ENCODE data around the gene ETF1. TPM values are rescaled to one million over a fixed set of nuclear protein-coding genes. Genes with fewer than 3 reads are reported as not detected.
A peak's percentile ranks its signal among the peaks of the same experiment; 100 is the strongest.
"Not testable (repeated sequence)": the region's sequence is repeated elsewhere in the genome, so short reads cannot be mapped to it uniquely, and the experiment has no call there.

The ETF1 gene
- total RNA-seq, 2 donors from 2014 or later: 106 to 111 TPM

DNA sequence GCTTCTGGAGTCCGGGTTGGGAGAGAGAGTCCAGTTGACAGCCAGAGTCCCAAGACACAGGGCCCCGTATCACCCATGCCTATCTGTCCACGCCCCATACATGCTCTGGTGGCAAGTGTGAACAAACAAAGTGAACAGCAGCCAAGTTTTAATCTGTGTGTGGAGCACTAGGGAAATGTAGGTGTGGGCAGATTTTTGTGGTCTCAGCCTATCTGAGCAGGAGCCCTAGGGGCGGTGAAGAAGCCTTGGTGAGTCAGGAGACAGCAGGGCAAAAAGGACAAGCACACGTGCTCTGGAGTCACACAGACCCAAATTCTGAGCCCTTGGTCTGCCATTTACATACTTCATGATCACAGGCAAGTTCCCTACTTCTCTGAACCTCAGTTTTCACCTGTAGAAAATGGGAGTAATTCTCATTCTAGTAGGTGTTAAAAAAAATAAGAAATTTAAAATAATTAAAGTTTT is 54.5 kb downstream of the ETF1 start:
- Mint-ChIP-seq H3K9me3 (no peaks in the 10 kb centered on the region), H3K27ac (no peak overlapping the region), H3K4me3 (no peak overlapping the region), H3K4me1 (ENCODE audit: low read depth) (peaks cover 16% of the 10 kb centered on the region), H3K27me3 (ENCODE audit: low read depth) (peaks cover 22% of the 10 kb centered on the region), H3K36me3 (ENCODE audit: insufficient read depth in 2 of 2) (no peaks in the 10 kb centered on the region)
- DNase-seq (no peak), ATAC-seq (replicated peaks in 1 of 2) (no peak)

DNA sequence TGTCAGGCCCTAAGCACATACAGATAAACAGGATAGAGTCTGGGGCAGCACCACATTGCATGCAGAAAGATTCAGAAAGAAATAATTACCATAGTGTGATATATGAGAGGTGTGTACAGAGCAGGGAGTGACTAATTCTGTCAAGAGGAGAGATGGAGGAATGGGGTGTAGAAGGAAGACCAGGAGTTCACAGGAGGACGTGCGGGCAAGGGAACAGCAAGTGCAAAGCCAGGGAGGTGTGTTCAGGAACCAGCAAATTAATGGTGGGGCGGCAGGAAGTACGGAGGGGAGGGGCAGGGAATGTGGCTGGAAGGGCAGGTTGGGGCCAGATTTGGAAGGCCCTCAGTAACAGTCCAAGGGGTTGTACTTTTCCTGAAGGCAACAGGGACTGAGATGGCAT is 60.4 kb downstream of the ETF1 start:
- no peak overlapping the region for H3K27ac Mint-ChIP-seq
- no peaks in the 10 kb centered on the region for H3K27me3 Mint-ChIP-seq (ENCODE audit: low read depth)
- no peaks in the 10 kb centered on the region for H3K9me3 Mint-ChIP-seq
- ATAC-seq (replicated peaks in 1 of 2): no peak
- H3K36me3 Mint-ChIP-seq (ENCODE audit: insufficient read depth in 2 of 2): no peaks in the 10 kb centered on the region
- no peaks in the 10 kb centered on the region for H3K4me1 Mint-ChIP-seq (ENCODE audit: low read depth)
- DNase-seq: no peak
- H3K4me3 Mint-ChIP-seq: no peak overlapping the region

DNA sequence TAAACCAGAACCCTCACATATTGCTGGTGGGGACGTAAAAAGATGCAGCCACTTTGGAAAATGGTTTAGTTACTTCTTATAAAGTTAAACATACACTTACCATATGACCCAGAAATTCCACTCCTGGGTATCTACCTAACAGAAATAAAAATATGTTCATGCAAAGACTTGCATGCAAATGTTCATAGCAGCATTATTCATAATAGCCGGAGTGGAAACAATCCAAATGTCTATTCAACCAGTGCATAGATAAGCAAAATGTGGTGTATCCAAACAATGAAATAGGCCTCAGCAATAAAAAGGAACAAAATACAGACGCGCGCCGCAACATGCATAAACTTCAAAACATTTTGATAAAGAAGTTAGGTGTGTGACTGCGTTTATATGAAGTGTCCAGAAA is 66.1 kb downstream of the ETF1 start:
- Mint-ChIP-seq H3K4me3 (no peak overlapping the region), H3K27me3 (ENCODE audit: low read depth) (no peaks in the 10 kb centered on the region), H3K27ac (no peak overlapping the region), H3K9me3 (no peaks in the 10 kb centered on the region), H3K36me3 (ENCODE audit: insufficient read depth in 2 of 2) (no peaks in the 10 kb centered on the region), H3K4me1 (ENCODE audit: low read depth) (no peaks in the 10 kb centered on the region)
- DNase-seq (no peak), ATAC-seq (replicated peaks in 1 of 2) (no peak)

DNA sequence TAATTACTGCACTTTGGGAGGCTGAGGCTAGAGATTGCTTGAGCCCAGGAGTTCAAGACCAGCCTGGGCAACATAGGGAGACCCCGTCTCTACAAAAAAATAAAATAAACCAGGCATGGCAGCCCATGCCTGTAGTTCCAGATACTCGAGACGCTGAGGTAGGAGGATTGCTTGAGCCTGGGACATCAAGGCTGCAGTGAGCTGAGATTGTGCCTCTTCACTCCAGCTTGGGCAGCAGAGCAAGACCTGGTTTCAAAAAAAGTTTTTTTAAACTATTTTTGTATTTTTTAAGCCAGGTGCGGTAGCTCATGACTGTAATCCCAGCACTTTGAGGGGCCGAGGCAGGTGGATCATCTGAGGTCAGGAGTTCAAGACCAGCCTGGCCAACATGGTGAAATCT is 69.9 kb downstream of the ETF1 start:
- not testable (repeated sequence) for H3K27me3 Mint-ChIP-seq (ENCODE audit: low read depth); H3K4me1 Mint-ChIP-seq (ENCODE audit: low read depth)

DNA sequence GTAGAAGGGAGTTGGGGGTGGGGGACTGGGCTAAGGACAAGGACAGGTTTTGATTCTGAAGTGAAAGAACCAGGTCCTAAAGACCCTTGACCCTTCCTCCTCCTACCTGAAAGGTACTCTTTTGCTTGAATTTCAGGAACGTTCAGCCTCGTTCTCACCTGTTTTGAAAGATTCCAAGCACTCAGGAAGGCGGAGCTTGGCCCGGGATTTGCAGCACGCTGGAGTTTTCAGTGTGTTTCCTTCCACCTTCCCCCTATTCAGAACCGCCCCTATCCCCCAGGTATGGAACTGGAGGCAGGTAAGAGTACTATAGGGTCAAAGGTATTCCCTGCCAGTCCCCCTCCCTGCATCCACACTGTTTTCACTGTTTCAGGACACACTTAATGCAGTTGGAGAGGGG is 70.7 kb downstream of the ETF1 start:
- H3K27ac Mint-ChIP-seq: no peak overlapping the region
- ATAC-seq (replicated peaks in 1 of 2) (no peak), DNase-seq (no peak)
- H3K4me1 Mint-ChIP-seq (ENCODE audit: low read depth): peaks cover 16% of the 10 kb centered on the region
- no peak overlapping the region for H3K4me3 Mint-ChIP-seq
- no peaks in the 10 kb centered on the region for H3K9me3 Mint-ChIP-seq
- peaks cover 10% of the 10 kb centered on the region in 2 donors for H3K36me3 Mint-ChIP-seq (ENCODE audit: insufficient read depth in 2 of 2)
- no peaks in the 10 kb centered on the region for H3K27me3 Mint-ChIP-seq (ENCODE audit: low read depth)

More for the DNA sequence above, 69.9 kb downstream of the ETF1 start:
- not testable (repeated sequence) for ATAC-seq (replicated peaks in 1 of 2); DNase-seq; H3K36me3 Mint-ChIP-seq (ENCODE audit: insufficient read depth in 2 of 2); H3K4me3 Mint-ChIP-seq; H3K27ac Mint-ChIP-seq; H3K9me3 Mint-ChIP-seq

DNA sequence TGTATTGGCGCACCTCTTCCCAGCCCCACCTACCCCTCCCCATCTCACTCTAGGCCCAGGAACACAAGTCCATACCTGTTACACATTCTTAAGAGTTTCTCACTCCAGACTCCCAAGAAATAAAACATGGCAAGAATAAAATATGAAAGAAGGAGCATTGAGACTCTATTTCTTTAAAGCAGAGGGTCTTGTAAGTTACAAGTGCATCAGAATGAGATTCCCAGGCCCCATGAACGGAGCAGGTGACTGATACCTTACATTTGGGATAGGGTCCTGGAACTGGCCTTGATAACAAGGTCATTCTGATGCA is 72.0 kb downstream of the ETF1 start:
- no peaks in the 10 kb centered on the region for H3K9me3 Mint-ChIP-seq
- DNase-seq (no peak), ATAC-seq (replicated peaks in 1 of 2) (peak in 1 of 2 donors; percentile 1)
- no peak overlapping the region for H3K4me3 Mint-ChIP-seq
- no peak overlapping the region for H3K27ac Mint-ChIP-seq
- peaks cover 25% of the 10 kb centered on the region for H3K4me1 Mint-ChIP-seq (ENCODE audit: low read depth)
- no peaks in the 10 kb centered on the region for H3K27me3 Mint-ChIP-seq (ENCODE audit: low read depth)
- peaks cover 12 to 19% of the 10 kb centered on the region in 2 donors for H3K36me3 Mint-ChIP-seq (ENCODE audit: insufficient read depth in 2 of 2)

DNA sequence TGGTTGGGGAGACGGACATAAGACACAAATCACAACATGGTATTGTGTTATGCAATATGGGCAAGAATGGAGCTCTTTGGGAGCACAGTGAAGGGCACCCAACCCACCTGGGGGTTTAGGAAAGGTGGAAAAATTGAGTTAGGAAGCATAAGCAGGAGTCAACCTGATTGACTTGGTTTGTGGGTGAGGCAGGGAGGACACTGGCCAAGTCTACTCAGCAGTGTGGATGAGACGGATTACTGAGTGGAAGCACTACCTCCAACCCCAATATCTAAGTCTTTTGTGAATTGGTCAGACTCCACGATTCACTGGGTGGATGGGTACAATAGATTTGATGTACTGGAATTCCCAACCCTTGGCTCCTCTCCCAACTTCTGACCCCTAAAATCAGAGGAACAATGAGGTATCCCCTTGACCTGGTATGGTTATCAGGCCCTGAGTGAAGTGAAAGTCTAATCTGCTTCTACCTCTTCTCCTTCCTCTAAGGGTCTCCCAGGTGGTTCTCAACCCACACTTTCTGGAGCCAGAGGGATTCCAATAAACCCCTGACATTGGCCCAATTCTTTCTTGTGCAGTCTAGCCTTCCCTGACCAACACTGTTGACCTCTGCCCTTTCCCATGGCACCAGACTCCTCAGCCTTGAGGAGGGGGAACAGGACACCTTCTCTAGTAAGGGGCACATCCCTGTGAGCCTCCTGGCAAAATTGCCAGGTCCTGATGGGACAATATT is 72.5 kb downstream of the ETF1 start:
- Mint-ChIP-seq H3K36me3 (ENCODE audit: insufficient read depth in 2 of 2) (peaks cover 12 to 19% of the 10 kb centered on the region in 2 donors), H3K27ac (no peak overlapping the region), H3K4me3 (no peak overlapping the region), H3K27me3 (ENCODE audit: low read depth) (no peaks in the 10 kb centered on the region), H3K9me3 (no peaks in the 10 kb centered on the region), H3K4me1 (ENCODE audit: low read depth) (peaks cover 25% of the 10 kb centered on the region)
- DNase-seq (no peak), ATAC-seq (replicated peaks in 1 of 2) (peak in 1 of 2 donors; percentile 3)

DNA sequence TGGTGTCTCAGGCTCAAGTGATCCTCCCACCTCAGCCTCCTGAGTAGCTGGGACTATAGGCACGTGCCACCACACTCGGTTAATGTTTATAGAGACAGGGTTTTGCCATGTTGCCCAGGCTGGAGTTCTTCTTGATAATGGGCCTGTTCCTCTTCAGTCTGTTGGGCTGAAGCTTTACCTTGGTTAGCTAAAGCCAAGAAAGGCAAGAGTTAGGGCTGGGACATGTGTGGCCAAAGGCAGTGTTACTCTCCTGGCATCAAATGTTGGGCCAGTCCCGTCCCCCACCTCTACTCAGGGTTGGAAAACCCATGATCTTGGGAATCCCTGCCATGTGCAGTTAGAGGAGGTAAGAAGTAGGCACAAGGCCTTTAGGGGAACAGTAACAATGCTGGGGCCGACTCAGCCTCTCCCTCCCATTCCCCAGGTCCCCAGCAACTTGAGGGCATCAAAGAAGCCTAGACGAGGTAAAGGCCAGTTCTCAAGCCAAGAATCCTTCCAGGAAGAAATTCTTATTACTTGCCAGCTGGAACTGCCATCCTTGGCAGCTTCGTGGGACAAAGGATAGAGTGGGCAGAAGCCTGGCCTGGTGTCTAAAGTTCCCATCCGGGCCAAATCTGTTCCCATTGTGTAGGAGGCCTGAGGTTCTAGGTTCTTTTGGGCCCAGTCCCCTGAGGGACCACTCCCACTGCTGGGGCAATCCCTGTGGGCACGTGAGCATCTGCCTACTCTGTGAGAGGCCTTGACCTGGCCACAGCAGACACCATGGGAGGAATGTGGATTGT is 73.3 kb downstream of the ETF1 start:
- Mint-ChIP-seq H3K27ac (no peak overlapping the region), H3K4me3 (peak overlapping the region in 1 of 2 donors; percentile 14)

DNA sequence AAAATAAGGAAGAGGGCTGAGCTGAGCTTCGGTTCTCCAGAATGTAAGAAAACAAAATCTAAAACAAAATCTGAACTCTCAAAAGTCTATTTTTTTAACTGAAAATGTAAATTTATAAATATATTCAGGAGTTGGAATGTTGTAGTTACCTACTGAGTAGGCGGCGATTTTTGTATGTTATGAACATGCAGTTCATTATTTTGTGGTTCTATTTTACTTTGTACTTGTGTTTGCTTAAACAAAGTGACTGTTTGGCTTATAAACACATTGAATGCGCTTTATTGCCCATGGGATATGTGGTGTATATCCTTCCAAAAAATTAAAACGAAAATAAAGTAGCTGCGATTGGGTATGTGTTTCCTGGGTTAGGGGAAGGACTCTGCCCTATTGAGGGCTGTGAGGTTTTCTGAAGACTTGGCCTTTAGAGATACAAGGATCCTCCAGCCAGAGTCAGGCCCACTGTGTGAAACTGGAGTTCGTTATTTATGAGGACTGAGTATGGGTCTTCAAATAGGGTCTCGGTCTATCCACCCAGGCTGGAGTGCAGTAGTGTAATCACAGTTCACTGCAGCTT is 74.0 kb downstream of the ETF1 start:
- ATAC-seq (replicated peaks in 1 of 2) (no peak), DNase-seq (no peak)
- Mint-ChIP-seq H3K9me3 (no peaks in the 10 kb centered on the region), H3K4me1 (ENCODE audit: low read depth) (peaks cover 25% of the 10 kb centered on the region), H3K36me3 (ENCODE audit: insufficient read depth in 2 of 2) (peaks cover 14 to 20% of the 10 kb centered on the region in 2 donors), H3K4me3 (peak overlapping the region; percentile 90 to 91), H3K27ac (no peak overlapping the region), H3K27me3 (ENCODE audit: low read depth) (no peaks in the 10 kb centered on the region)

More for the DNA sequence above, 73.3 kb downstream of the ETF1 start:
- no peak for DNase-seq
- H3K9me3 Mint-ChIP-seq: no peaks in the 10 kb centered on the region
- peaks cover 14 to 20% of the 10 kb centered on the region in 2 donors for H3K36me3 Mint-ChIP-seq (ENCODE audit: insufficient read depth in 2 of 2)
- H3K27me3 Mint-ChIP-seq (ENCODE audit: low read depth): no peaks in the 10 kb centered on the region
- H3K4me1 Mint-ChIP-seq (ENCODE audit: low read depth): peaks cover 25% of the 10 kb centered on the region
- ATAC-seq (replicated peaks in 1 of 2): no peak

DNA sequence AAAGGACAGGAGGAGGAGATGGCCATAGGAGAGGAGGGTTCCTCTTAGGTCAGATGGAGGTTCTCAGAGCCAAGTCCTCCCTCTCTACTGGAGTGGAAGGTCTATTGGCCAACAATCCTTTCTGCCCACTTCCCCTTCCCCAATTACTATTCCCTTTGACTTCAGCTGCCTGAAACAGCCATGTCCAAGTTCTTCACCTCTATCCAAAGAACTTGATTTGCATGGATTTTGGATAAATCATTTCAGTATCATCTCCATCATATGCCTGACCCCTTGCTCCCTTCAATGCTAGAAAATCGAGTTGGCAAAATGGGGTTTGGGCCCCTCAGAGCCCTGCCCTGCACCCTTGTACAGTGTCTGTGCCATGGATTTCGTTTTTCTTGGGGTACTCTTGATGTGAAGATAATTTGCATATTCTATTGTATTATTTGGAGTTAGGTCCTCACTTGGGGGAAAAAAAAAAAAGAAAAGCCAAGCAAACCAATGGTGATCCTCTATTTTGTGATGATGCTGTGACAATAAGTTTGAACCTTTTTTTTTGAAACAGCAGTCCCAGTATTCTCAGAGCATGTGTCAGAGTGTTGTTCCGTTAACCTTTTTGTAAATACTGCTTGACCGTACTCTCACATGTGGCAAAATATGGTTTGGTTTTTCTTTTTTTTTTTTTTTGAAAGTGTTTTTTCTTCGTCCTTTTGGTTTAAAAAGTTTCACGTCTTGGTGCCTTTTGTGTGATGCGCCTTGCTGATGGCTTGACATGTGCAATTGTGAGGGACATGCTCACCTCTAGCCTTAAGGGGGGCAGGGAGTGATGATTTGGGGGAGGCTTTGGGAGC is 74.7 kb downstream of the ETF1 start:
- Mint-ChIP-seq H3K4me1 (ENCODE audit: low read depth) (peaks cover 25% of the 10 kb centered on the region), H3K9me3 (no peaks in the 10 kb centered on the region), H3K27me3 (ENCODE audit: low read depth) (no peaks in the 10 kb centered on the region), H3K27ac (peak overlapping the region; percentile 58), H3K4me3 (peak overlapping the region; percentile 90 to 91), H3K36me3 (ENCODE audit: insufficient read depth in 2 of 2) (peaks cover 14 to 20% of the 10 kb centered on the region in 2 donors)
- ATAC-seq (replicated peaks in 1 of 2) (no peak), DNase-seq (no peak)

DNA sequence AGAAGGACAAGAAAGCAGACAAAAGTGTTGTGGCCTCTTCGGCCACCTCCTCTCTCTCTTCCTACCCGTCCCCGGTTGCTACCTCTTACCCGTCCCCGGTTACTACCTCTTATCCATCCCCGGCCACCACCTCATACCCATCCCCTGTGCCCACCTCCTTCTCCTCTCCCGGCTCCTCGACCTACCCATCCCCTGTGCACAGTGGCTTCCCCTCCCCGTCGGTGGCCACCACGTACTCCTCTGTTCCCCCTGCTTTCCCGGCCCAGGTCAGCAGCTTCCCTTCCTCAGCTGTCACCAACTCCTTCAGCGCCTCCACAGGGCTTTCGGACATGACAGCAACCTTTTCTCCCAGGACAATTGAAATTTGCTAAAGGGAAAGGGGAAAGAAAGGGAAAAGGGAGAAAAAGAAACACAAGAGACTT is 75.3 kb downstream of the ETF1 start:
- Mint-ChIP-seq H3K27me3 (ENCODE audit: low read depth) (no peaks in the 10 kb centered on the region), H3K4me3 (peak overlapping the region; percentile 90 to 91), H3K27ac (no peak overlapping the region), H3K4me1 (ENCODE audit: low read depth) (peaks cover 25% of the 10 kb centered on the region), H3K36me3 (ENCODE audit: insufficient read depth in 2 of 2) (peaks cover 14 to 20% of the 10 kb centered on the region in 2 donors), H3K9me3 (no peaks in the 10 kb centered on the region)
- no peak for DNase-seq
- ATAC-seq (replicated peaks in 1 of 2): no peak

DNA sequence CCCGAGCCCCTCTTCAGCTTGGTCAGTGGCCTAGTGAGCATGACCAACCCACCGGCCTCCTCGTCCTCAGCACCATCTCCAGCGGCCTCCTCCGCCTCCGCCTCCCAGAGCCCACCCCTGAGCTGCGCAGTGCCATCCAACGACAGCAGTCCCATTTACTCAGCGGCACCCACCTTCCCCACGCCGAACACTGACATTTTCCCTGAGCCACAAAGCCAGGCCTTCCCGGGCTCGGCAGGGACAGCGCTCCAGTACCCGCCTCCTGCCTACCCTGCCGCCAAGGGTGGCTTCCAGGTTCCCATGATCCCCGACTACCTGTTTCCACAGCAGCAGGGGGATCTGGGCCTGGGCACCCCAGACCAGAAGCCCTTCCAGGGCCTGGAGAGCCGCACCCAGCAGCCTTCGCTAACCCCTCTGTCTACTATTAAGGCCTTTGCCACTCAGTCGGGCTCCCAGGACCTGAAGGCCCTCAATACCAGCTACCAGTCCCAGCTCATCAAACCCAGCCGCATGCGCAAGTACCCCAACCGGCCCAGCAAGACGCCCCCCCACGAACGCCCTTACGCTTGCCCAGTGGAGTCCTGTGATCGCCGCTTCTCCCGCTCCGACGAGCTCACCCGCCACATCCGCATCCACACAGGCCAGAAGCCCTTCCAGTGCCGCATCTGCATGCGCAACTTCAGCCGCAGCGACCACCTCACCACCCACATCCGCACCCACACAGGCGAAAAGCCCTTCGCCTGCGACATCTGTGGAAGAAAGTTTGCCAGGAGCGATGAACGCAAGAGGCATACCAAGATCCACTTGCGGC is 75.9 kb downstream of the ETF1 start:
- peak overlapping the region; percentile 64 for H3K27ac Mint-ChIP-seq
- no peaks in the 10 kb centered on the region for H3K27me3 Mint-ChIP-seq (ENCODE audit: low read depth)
- H3K9me3 Mint-ChIP-seq: no peaks in the 10 kb centered on the region
- peak overlapping the region; percentile 90 to 91 for H3K4me3 Mint-ChIP-seq
- H3K4me1 Mint-ChIP-seq (ENCODE audit: low read depth): peaks cover 25% of the 10 kb centered on the region
- no peak for ATAC-seq (replicated peaks in 1 of 2)
- H3K36me3 Mint-ChIP-seq (ENCODE audit: insufficient read depth in 2 of 2): peaks cover 14 to 20% of the 10 kb centered on the region in 2 donors
- peak in 1 of 2 donors; percentile 22 for DNase-seq
